ENCODE data around the gene CORO6.

CORO6 gene

GRCh38 chr17:29645515-29646051, 22.9 kb upstream of the CORO6 start:
- Histone ChIP-seq H3K27ac (peak overlapping the region; percentile 70 to 83), H3K27me3 (no peaks in the 10 kb centered on the region), H3K4me1 (peaks cover 0 to 55% (median 25%) of the 10 kb centered on the region in 4 donors), H3K9me3 (no peaks in the 10 kb centered on the region), H3K4me3 (no peak overlapping the region), H3K36me3 (no peaks in the 10 kb centered on the region)
- no peak for TF ChIP-seq CTCF (IDR thresholded peaks at IDR 0.05)
- peak; percentile 95 to 96 for DNase-seq
- intact Hi-C loops (cut with DNase I; ENCODE audit: low total_unique reads): loop anchor here (5.0 kb wide), 1 partner anchor 117 kb away; no protein-coding TSS in a partner anchor

- intact Hi-C loops (cut with DNase I; ENCODE audit: low total_unique reads): loop anchor here (5.0 kb wide), 1 partner anchor 134 kb away; no protein-coding TSS in a partner anchor
- TF ChIP-seq CTCF (IDR thresholded peaks at IDR 0.05): no peak
- peaks cover 0 to 73% (median 41%) of the 10 kb centered on the region in 4 donors for H3K4me1 ChIP-seq
- no peaks in the 10 kb centered on the region for H3K9me3 ChIP-seq
- DNase-seq: no peak
- H3K27ac ChIP-seq: peak overlapping the region; percentile 70 to 83
- no peak overlapping the region for H3K4me3 ChIP-seq
- H3K27me3 ChIP-seq: no peaks in the 10 kb centered on the region
- no peaks in the 10 kb centered on the region for H3K36me3 ChIP-seq
These were observed 21.1 kb upstream of the CORO6 start for GRCh38 chr17:29643817-29644160.

- no peak for DNase-seq
- no peaks in the 10 kb centered on the region for H3K36me3 ChIP-seq
- peaks cover 0 to 76% (median 43%) of the 10 kb centered on the region in 4 donors for H3K4me1 ChIP-seq
- H3K27ac ChIP-seq: peak overlapping the region in 1 of 2 donors; percentile 70
- H3K27me3 ChIP-seq: no peaks in the 10 kb centered on the region
- no peak overlapping the region for H3K4me3 ChIP-seq
- intact Hi-C loops (cut with DNase I; ENCODE audit: low total_unique reads): loop anchor here (5.0 kb wide), 1 partner anchor 135 kb away; no protein-coding TSS in a partner anchor
- no peaks in the 10 kb centered on the region for H3K9me3 ChIP-seq
- no peak for TF ChIP-seq CTCF (IDR thresholded peaks at IDR 0.05)
These were observed 19.5 kb upstream of the CORO6 start for GRCh38 chr17:29642171-29642611.

- H3K4me1 ChIP-seq: peaks cover 0 to 70% (median 38%) of the 10 kb centered on the region in 4 donors
- no peak for TF ChIP-seq CTCF (IDR thresholded peaks at IDR 0.05)
- H3K27ac ChIP-seq: peak overlapping the region; percentile 69 to 70
- peaks cover under 1 to 5% (median 5%) of the 10 kb centered on the region in 3 donors for H3K36me3 ChIP-seq
- H3K27me3 ChIP-seq: no peaks in the 10 kb centered on the region
- no peak overlapping the region for H3K4me3 ChIP-seq
- H3K9me3 ChIP-seq: no peaks in the 10 kb centered on the region
- no peak for DNase-seq
- intact Hi-C loops (cut with DNase I; ENCODE audit: low total_unique reads): loop anchor here (5.0 kb wide), 1 partner anchor 136 kb away; no protein-coding TSS in a partner anchor
These were observed 18.4 kb upstream of the CORO6 start for GRCh38 chr17:29640981-29641642.

GRCh38 chr17:29640413-29640812, 17.7 kb upstream of the CORO6 start:
- Histone ChIP-seq H3K36me3 (peaks cover 4 to 12% (median 9%) of the 10 kb centered on the region in 3 donors), H3K27ac (peak overlapping the region; percentile 69 to 70), H3K4me1 (peaks cover 0 to 64% (median 33%) of the 10 kb centered on the region in 4 donors), H3K27me3 (no peaks in the 10 kb centered on the region), H3K9me3 (no peaks in the 10 kb centered on the region), H3K4me3 (no peak overlapping the region)
- TF ChIP-seq CTCF (IDR thresholded peaks at IDR 0.05): no peak
- intact Hi-C loops (cut with DNase I; ENCODE audit: low total_unique reads): loop anchor here (5.0 kb wide), 1 partner anchor 137 kb away; no protein-coding TSS in a partner anchor
- no peak for DNase-seq
